ENCODE measurements around the gene SOX2.

Gene SOX2

GRCh38 chr3:181711325-181712135, at the start of gene SOX2:
Gene SOX2, plus strand, starts transcription at chr3:181711925. Its CDS starts 436 bp downstream, at chr3:181712361.
- peak; percentile 15 for DNase-seq (ENCODE audit: low read depth)

- no peak for DNase-seq (ENCODE audit: low read depth)
These were observed 28.2 kb upstream of the SOX2 start for GRCh38 chr3:181683563-181683962.

- DNase-seq (ENCODE audit: low read depth) = no peak
These were observed 24.5 kb upstream of the SOX2 start for GRCh38 chr3:181687190-181687589.

GRCh38 chr3:181687731-181688130, 24.0 kb upstream of the SOX2 start:
- no peak for DNase-seq (ENCODE audit: low read depth)

GRCh38 chr3:181689546-181689945, 22.2 kb upstream of the SOX2 start:
- no peak for DNase-seq (ENCODE audit: low read depth)

GRCh38 chr3:181690769-181691168, 21.0 kb upstream of the SOX2 start:
- DNase-seq (ENCODE audit: low read depth) = no peak

GRCh38 chr3:181691901-181692300, 19.8 kb upstream of the SOX2 start:
- DNase-seq (ENCODE audit: low read depth) = no peak

GRCh38 chr3:181692311-181693145, 19.2 kb upstream of the SOX2 start:
- no peak for DNase-seq (ENCODE audit: low read depth)

GRCh38 chr3:181693280-181693679, 18.4 kb upstream of the SOX2 start:
- DNase-seq (ENCODE audit: low read depth) = no peak

- DNase-seq (ENCODE audit: low read depth) = no peak
These were observed 16.7 kb upstream of the SOX2 start for GRCh38 chr3:181694805-181695660.

GRCh38 chr3:181695661-181696491, 15.8 kb upstream of the SOX2 start:
- no peak for DNase-seq (ENCODE audit: low read depth)

- DNase-seq (ENCODE audit: low read depth) = no peak
These were observed 15.0 kb upstream of the SOX2 start for GRCh38 chr3:181696626-181697230.

- no peak for DNase-seq (ENCODE audit: low read depth)
These were observed 13.3 kb upstream of the SOX2 start for GRCh38 chr3:181698263-181698954.

GRCh38 chr3:181699171-181699903, 12.4 kb upstream of the SOX2 start:
- DNase-seq (ENCODE audit: low read depth) = no peak

GRCh38 chr3:181700168-181701087, 11.3 kb upstream of the SOX2 start:
- DNase-seq (ENCODE audit: low read depth) = peak; percentile 31

GRCh38 chr3:181701096-181701495, 10.6 kb upstream of the SOX2 start:
- DNase-seq (ENCODE audit: low read depth) = no peak

- DNase-seq (ENCODE audit: low read depth) = no peak
These were observed 7.9 kb upstream of the SOX2 start for GRCh38 chr3:181703601-181704420.

Measured in stromal cell of bone marrow (primary cell).